ENCODE results near the gene EML4. TPM values are rescaled to one million over a fixed set of nuclear protein-coding genes. Genes with fewer than 3 reads are reported as not detected.
"Not testable (repeated sequence)": the region's sequence is repeated elsewhere in the genome, so short reads cannot be mapped to it uniquely, and the experiment has no call there.

Gene EML4
- total RNA-seq, 2 donors from 2014 or later = 68.2 to 76.5 TPM

DNA sequence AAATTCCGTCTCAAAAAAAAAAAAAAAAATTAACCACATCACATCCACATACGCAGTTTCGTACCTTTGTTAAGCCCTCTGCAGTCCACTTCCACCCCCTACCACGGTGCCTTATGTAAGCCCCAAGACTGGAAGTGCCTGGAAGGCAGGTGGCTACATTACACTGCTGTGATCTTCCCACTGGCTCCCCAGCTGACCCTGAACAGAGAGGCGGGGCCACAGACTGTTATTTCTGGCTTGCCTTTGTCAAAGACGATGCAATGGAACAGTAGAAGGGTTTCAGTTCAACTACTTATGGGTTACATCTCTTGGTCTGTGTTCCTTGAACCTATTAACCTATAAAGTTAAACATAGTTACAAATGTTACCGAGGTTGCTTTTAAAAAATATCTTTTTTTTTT, 207.6 kb downstream of the EML4 start:
- ATAC-seq (no peak), DNase-seq (no peak)
- intact Hi-C loops (cut with DNase I, micrococcal nuclease) = no loop called here

DNA sequence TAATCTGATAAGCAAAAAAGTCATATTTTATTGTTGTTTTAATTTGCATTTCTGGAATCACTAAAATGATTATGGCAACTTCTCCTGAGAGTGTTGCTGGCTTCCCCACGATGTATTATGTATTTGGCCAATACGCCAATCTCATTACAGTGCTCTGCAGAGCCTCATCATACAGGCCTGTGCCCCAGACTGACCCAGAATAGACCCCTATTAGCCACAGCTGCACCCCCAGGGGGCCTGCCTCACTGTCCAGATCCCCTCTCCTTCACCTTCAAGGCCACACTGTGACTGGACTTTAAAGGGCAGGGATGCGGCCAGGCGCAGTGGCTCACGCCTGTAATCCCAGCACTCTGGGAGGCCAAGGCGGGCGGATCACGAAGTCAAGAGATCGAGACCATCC, 209.3 kb downstream of the EML4 start:
- ATAC-seq (no peak), DNase-seq (no peak)
- intact Hi-C loops (cut with DNase I, micrococcal nuclease) = no loop called here

DNA sequence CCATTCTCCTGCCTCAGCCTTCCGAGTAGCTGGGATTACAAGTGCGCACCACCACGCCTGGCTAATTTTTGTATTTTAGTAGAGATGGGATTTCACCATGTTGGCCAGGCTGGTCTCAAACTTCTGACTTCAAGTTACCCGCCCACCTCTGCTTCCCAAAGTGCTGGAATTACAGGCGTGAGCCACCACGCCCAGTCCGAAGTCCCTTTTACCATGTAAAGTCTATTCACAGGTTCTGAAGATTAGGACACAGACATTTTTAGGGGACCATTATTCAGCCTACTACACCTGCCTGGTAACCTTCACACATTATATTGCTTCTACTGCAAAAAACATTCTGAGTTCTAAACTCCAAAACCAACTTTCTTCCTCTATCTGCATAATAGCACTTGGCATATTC, 210.9 kb downstream of the EML4 start:
- intact Hi-C loops (cut with DNase I, micrococcal nuclease) = not testable (repeated sequence)
- ATAC-seq (peak; percentile 81), DNase-seq (peak; percentile 48 to 72)

DNA sequence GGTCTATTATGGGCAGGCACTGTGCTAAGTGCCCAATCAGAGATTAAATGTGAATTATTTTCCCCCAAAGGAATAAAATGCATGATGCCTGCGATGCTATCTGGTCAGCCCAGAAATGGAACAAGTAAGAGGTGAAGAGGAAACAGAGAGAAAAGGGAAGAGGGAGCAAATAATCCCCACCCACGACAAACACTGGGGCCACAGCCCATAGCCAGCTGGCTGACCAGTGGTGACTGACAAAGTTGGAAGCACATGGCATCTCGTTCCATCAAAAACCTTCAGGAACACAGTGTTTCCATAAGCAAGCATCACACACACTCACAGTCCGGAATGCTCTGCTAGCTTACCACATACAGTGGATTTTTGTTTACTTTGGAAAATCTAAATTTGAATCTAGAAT, 213.0 kb downstream of the EML4 start:
- intact Hi-C loops (cut with DNase I, micrococcal nuclease) = no loop called here
- no peak for DNase-seq
- peak; percentile 54 for ATAC-seq

Other genes starting within 250 kb of the EML4 start
- 10 to 100 TPM; 68.5 to 74.0 TPM for gene PKDCC, start 121.3 kb upstream of the EML4 start, total RNA-seq
- 100 to 1,000 TPM in 1 of 2 donors, 10 to 100 TPM in 1; 97.2 to 111 TPM for gene COX7A2L, start 191.9 kb downstream of the EML4 start, total RNA-seq

All from left colon (tissue), 2 donors.